ENCODE data around the gene TBC1D10A.

The TBC1D10A gene

GRCh38 chr22:30314915-30315314, 11.8 kb downstream of the TBC1D10A start:
- Histone ChIP-seq H3K18ac (ENCODE audit: low read length) (no peak overlapping the region), H4K12ac (ENCODE audit: low read depth, low read length) (no peak overlapping the region), H3K4me2 (ENCODE audit: low read length) (no peak overlapping the region), H3K27ac (ENCODE audit: low read depth, low read length) (peak overlapping the region; percentile 37), H2BK12ac (ENCODE audit: low read length) (no peak overlapping the region), H2AK5ac (ENCODE audit: low read length) (no peak overlapping the region), H3K9ac (ENCODE audit: low read length) (no peak overlapping the region), H3K4ac (ENCODE audit: low read depth, low read length) (no peak overlapping the region), H3K27me3 (ENCODE audit: insufficient read depth, low read length) (no peaks in the 10 kb centered on the region), H2BK120ac (ENCODE audit: insufficient read depth, low read length, poor library complexity) (peak overlapping the region; percentile 39), H3K23ac (ENCODE audit: low read length) (no peak overlapping the region), H3K79me2 (ENCODE audit: control insufficient read depth, insufficient read depth, low read length, poor library complexity) (peaks cover 18% of the 10 kb centered on the region), H3K4me1 (ENCODE audit: control insufficient read depth in 1 of 2, insufficient read depth in 2 of 2, low read length in 2 of 2) (peaks cover 63 to 76% of the 10 kb centered on the region in 2 experiments), H3K4me3 (ENCODE audit: low read depth, low read length) (no peak overlapping the region), H3K36me3 (ENCODE audit: control insufficient read depth in 1 of 2, insufficient read depth in 2 of 2, low read length in 2 of 2) (peaks cover 20 to 28% of the 10 kb centered on the region in 2 experiments), H3K14ac (ENCODE audit: low read length) (no peak overlapping the region), H3K9me3 (ENCODE audit: insufficient read depth, low read depth, low read length) (no peaks in the 10 kb centered on the region), H3K79me1 (ENCODE audit: low read length) (peaks cover 28% of the 10 kb centered on the region), H4K91ac (ENCODE audit: low read depth, low read length) (peak overlapping the region; percentile 67), H2BK5ac (ENCODE audit: low read depth, low read length, poor library complexity) (peak overlapping the region; percentile 63), H4K8ac (ENCODE audit: low read depth, low read length) (no peak overlapping the region), H2AFZ (ENCODE audit: insufficient read depth, low read length, poor library complexity) (no peak overlapping the region)
- DNase-seq = peak; percentile 70 to 76
- WGBS (ENCODE audit: extremely low coverage, insufficient coverage, insufficient read length) = no CpG with 5 or more reads among the region's 8 CpGs

GRCh38 chr22:30313527-30314363, 13.0 kb downstream of the TBC1D10A start:
- no peaks in the 10 kb centered on the region for H3K9me3 ChIP-seq (ENCODE audit: insufficient read depth, low read depth, low read length)
- H3K27ac ChIP-seq (ENCODE audit: low read depth, low read length) = peak overlapping the region; percentile 22
- H4K8ac ChIP-seq (ENCODE audit: low read depth, low read length) = no peak overlapping the region
- no peak overlapping the region for H3K23ac ChIP-seq (ENCODE audit: low read length)
- H2BK120ac ChIP-seq (ENCODE audit: insufficient read depth, low read length, poor library complexity) = peak overlapping the region; percentile 2
- H3K27me3 ChIP-seq (ENCODE audit: insufficient read depth, low read length) = no peaks in the 10 kb centered on the region
- no CpG with 5 or more reads among the region's 8 CpGs for WGBS (ENCODE audit: extremely low coverage, insufficient coverage, insufficient read length)
- peaks cover 23% of the 10 kb centered on the region for H3K79me2 ChIP-seq (ENCODE audit: control insufficient read depth, insufficient read depth, low read length, poor library complexity)
- H3K36me3 ChIP-seq (ENCODE audit: control insufficient read depth in 1 of 2, insufficient read depth in 2 of 2, low read length in 2 of 2) = peaks cover 17 to 22% of the 10 kb centered on the region in 2 experiments
- H2AFZ ChIP-seq (ENCODE audit: insufficient read depth, low read length, poor library complexity) = no peak overlapping the region
- H4K12ac ChIP-seq (ENCODE audit: low read depth, low read length) = no peak overlapping the region
- H3K9ac ChIP-seq (ENCODE audit: low read length) = no peak overlapping the region
- no peak overlapping the region for H2BK5ac ChIP-seq (ENCODE audit: low read depth, low read length, poor library complexity)
- H2AK5ac ChIP-seq (ENCODE audit: low read length) = no peak overlapping the region
- peaks cover 64 to 74% of the 10 kb centered on the region in 2 experiments for H3K4me1 ChIP-seq (ENCODE audit: control insufficient read depth in 1 of 2, insufficient read depth in 2 of 2, low read length in 2 of 2)
- no peak overlapping the region for H2BK12ac ChIP-seq (ENCODE audit: low read length)
- H3K4me2 ChIP-seq (ENCODE audit: low read length) = no peak overlapping the region
- H3K4me3 ChIP-seq (ENCODE audit: low read depth, low read length) = no peak overlapping the region
- peaks cover 33% of the 10 kb centered on the region for H3K79me1 ChIP-seq (ENCODE audit: low read length)
- peak overlapping the region; percentile 8 for H4K91ac ChIP-seq (ENCODE audit: low read depth, low read length)
- H3K4ac ChIP-seq (ENCODE audit: low read depth, low read length) = peak overlapping the region; percentile 35
- H3K18ac ChIP-seq (ENCODE audit: low read length) = peak overlapping the region; percentile 21
- H3K14ac ChIP-seq (ENCODE audit: low read length) = peak overlapping the region; percentile 3
- DNase-seq = peak in 1 of 2 donors; percentile 54

- Histone ChIP-seq H3K27me3 (ENCODE audit: insufficient read depth, low read length) (no peaks in the 10 kb centered on the region), H3K18ac (ENCODE audit: low read length) (no peak overlapping the region), H3K9me3 (ENCODE audit: insufficient read depth, low read depth, low read length) (no peaks in the 10 kb centered on the region), H2AFZ (ENCODE audit: insufficient read depth, low read length, poor library complexity) (no peak overlapping the region), H3K4ac (ENCODE audit: low read depth, low read length) (peak overlapping the region; percentile 51), H3K27ac (ENCODE audit: low read depth, low read length) (peak overlapping the region; percentile 14), H3K14ac (ENCODE audit: low read length) (no peak overlapping the region), H3K36me3 (ENCODE audit: control insufficient read depth in 1 of 2, insufficient read depth in 2 of 2, low read length in 2 of 2) (peaks cover 13% of the 10 kb centered on the region in 2 experiments), H3K79me1 (ENCODE audit: low read length) (peaks cover 31% of the 10 kb centered on the region), H4K8ac (ENCODE audit: low read depth, low read length) (no peak overlapping the region), H3K4me3 (ENCODE audit: low read depth, low read length) (no peak overlapping the region), H3K23ac (ENCODE audit: low read length) (no peak overlapping the region), H2AK5ac (ENCODE audit: low read length) (no peak overlapping the region), H3K4me2 (ENCODE audit: low read length) (no peak overlapping the region), H3K9ac (ENCODE audit: low read length) (no peak overlapping the region), H2BK12ac (ENCODE audit: low read length) (no peak overlapping the region), H3K4me1 (ENCODE audit: control insufficient read depth in 1 of 2, insufficient read depth in 2 of 2, low read length in 2 of 2) (peaks cover 66 to 70% of the 10 kb centered on the region in 2 experiments), H3K79me2 (ENCODE audit: control insufficient read depth, insufficient read depth, low read length, poor library complexity) (peaks cover 20% of the 10 kb centered on the region), H4K91ac (ENCODE audit: low read depth, low read length) (peak overlapping the region; percentile 36), H2BK5ac (ENCODE audit: low read depth, low read length, poor library complexity) (peak overlapping the region; percentile 7), H4K12ac (ENCODE audit: low read depth, low read length) (no peak overlapping the region), H2BK120ac (ENCODE audit: insufficient read depth, low read length, poor library complexity) (no peak overlapping the region)
- WGBS (ENCODE audit: extremely low coverage, insufficient coverage, insufficient read length) = no CpG with 5 or more reads among the region's 6 CpGs
- peak; percentile 90 to 92 for DNase-seq
Observed at GRCh38 chr22:30312053-30312452, 14.7 kb downstream of the TBC1D10A start.

- Histone ChIP-seq H3K23ac (ENCODE audit: low read length) (no peak overlapping the region), H4K91ac (ENCODE audit: low read depth, low read length) (peak overlapping the region; percentile 21), H3K27me3 (ENCODE audit: insufficient read depth, low read length) (no peaks in the 10 kb centered on the region), H3K79me1 (ENCODE audit: low read length) (peaks cover 28% of the 10 kb centered on the region), H3K79me2 (ENCODE audit: control insufficient read depth, insufficient read depth, low read length, poor library complexity) (peaks cover 20% of the 10 kb centered on the region), H2BK120ac (ENCODE audit: insufficient read depth, low read length, poor library complexity) (peak overlapping the region; percentile 11), H4K8ac (ENCODE audit: low read depth, low read length) (no peak overlapping the region), H2AFZ (ENCODE audit: insufficient read depth, low read length, poor library complexity) (no peak overlapping the region), H2BK5ac (ENCODE audit: low read depth, low read length, poor library complexity) (no peak overlapping the region), H3K18ac (ENCODE audit: low read length) (peak overlapping the region; percentile 25), H3K9ac (ENCODE audit: low read length) (no peak overlapping the region), H3K4me1 (ENCODE audit: control insufficient read depth in 1 of 2, insufficient read depth in 2 of 2, low read length in 2 of 2) (peaks cover 62 to 74% of the 10 kb centered on the region in 2 experiments), H4K12ac (ENCODE audit: low read depth, low read length) (no peak overlapping the region), H2BK12ac (ENCODE audit: low read length) (no peak overlapping the region), H3K4ac (ENCODE audit: low read depth, low read length) (peak overlapping the region; percentile 42), H3K4me2 (ENCODE audit: low read length) (no peak overlapping the region), H3K36me3 (ENCODE audit: control insufficient read depth in 1 of 2, insufficient read depth in 2 of 2, low read length in 2 of 2) (peaks cover 11 to 13% of the 10 kb centered on the region in 2 experiments), H3K4me3 (ENCODE audit: low read depth, low read length) (no peak overlapping the region), H3K9me3 (ENCODE audit: insufficient read depth, low read depth, low read length) (no peaks in the 10 kb centered on the region), H3K14ac (ENCODE audit: low read length) (no peak overlapping the region), H2AK5ac (ENCODE audit: low read length) (no peak overlapping the region), H3K27ac (ENCODE audit: low read depth, low read length) (peak overlapping the region; percentile 14)
- no peak for DNase-seq
- WGBS (ENCODE audit: extremely low coverage, insufficient coverage, insufficient read length) = no CpG with 5 or more reads among the region's 8 CpGs
Observed at GRCh38 chr22:30310881-30311771, 15.6 kb downstream of the TBC1D10A start.

Data from trophoblast cell (in vitro differentiated cells and primary cell).